Osteocyte (in vitro differentiated cells): ENCODE results near the gene PKLR. TPM values are rescaled to one million over a fixed set of nuclear protein-coding genes. Genes with fewer than 3 reads are reported as not detected.

Source experiments
- microRNA-seq: library from miRNA; unstranded; fragments of <30 nt; microRNA quantifications from one replicate; pipeline ENCODE4 v1.1.0, GENCODE V29; 2020; ENCODE audit not compliant: unreplicated experiment
- total RNA-seq: library from RNA; stranded (reverse); gene quantifications from 2 replicates; pipeline ENCODE4 v1.2.1, GENCODE V29; 2021

PKLR gene
- total RNA-seq, 1 donor from 2014 or later, result not detected

Small RNA genes lying within 50 kb of the gene (microRNA-seq; reads per million reads assigned to microRNA genes)
- gene MIR555, result not detected

Other genes with a start within 250 kb of the PKLR start
- gene EFNA4, start 237.7 kb downstream of the PKLR start, total RNA-seq, result 10.1 and 12.4 TPM in 2 replicates
- 2.1 and 2.9 TPM in 2 replicates for gene EFNA3, start 222.6 kb downstream of the PKLR start, total RNA-seq
- gene EFNA1, start 173.6 kb downstream of the PKLR start, total RNA-seq, result 29.3 and 31.3 TPM in 2 replicates
- gene SLC50A1, start 165.6 kb downstream of the PKLR start, total RNA-seq, result 26.5 and 26.6 TPM in 2 replicates
- 61.3 and 64.4 TPM in 2 replicates for gene DPM3, start 160.9 kb downstream of the PKLR start, total RNA-seq
- 190 and 201 TPM in 2 replicates for gene KRTCAP2, start 128.1 kb downstream of the PKLR start, total RNA-seq
- gene TRIM46, start 127.6 kb downstream of the PKLR start, total RNA-seq, result 6.1 and 7.7 TPM in 2 replicates
- gene THBS3, start 93.5 kb downstream of the PKLR start, total RNA-seq, result 55.4 and 57.2 TPM in 2 replicates
- 31.9 and 33.2 TPM in 2 replicates for gene MTX1, start 92.7 kb downstream of the PKLR start, total RNA-seq
- 36.6 and 37.6 TPM in 2 replicates for gene ENTREP3, start 46.0 kb downstream of the PKLR start, total RNA-seq
- 73.7 and 74.6 TPM in 2 replicates for gene SCAMP3, start 39.1 kb downstream of the PKLR start, total RNA-seq
- 53.7 and 63.5 TPM in 2 replicates for gene CLK2, start 27.9 kb downstream of the PKLR start, total RNA-seq
- gene HCN3, start 24.0 kb downstream of the PKLR start, total RNA-seq, result 3.7 and 4.1 TPM in 2 replicates
- gene FDPS, start 7.4 kb upstream of the PKLR start, total RNA-seq, result 119 and 127 TPM in 2 replicates
- 34.4 and 35.4 TPM in 2 replicates for gene RUSC1, start 19.5 kb upstream of the PKLR start, total RNA-seq